KMS-11 (cell line): ENCODE data around the gene C1orf53.

Experiments
- H2AFZ ChIP-seq: fragments of 200-600 bp; sonication (generic); 2 replicates; pipeline ENCODE4 v1.6.1; 2016; ENCODE audit warnings: antibody characterized with exemption, mixed run types, low read depth
- H3K27ac ChIP-seq: fragments of 200-600 bp; sonication (generic); 2 replicates; pipeline ENCODE4 v1.6.1; 2016; ENCODE audit warnings: mild to moderate bottlenecking, mixed run types
- H3K27me3 ChIP-seq: fragments of 200-600 bp; sonication (generic); 2 replicates; pipeline ENCODE4 v1.6.1; 2017; ENCODE audit warnings: mild to moderate bottlenecking, low read depth, mixed run types, moderate library complexity; ENCODE audit not compliant: insufficient read depth
- H3K36me3 ChIP-seq: fragments of 200-600 bp; sonication (generic); 2 replicates; pipeline ENCODE4 v1.6.1; 2017; ENCODE audit warnings: mild to moderate bottlenecking, mixed run types; ENCODE audit not compliant: insufficient read depth
- H3K4me1 ChIP-seq: fragments of 200-600 bp; sonication (generic); 2 replicates; pipeline ENCODE4 v1.6.1; 2016; ENCODE audit warnings: mild to moderate bottlenecking, low read depth, mixed run types; ENCODE audit not compliant: poor library complexity, severe bottlenecking
- H3K4me2 ChIP-seq: fragments of 200-600 bp; sonication (generic); 2 replicates; pipeline ENCODE4 v1.7.0; 2016; ENCODE audit warnings: mild to moderate bottlenecking, mixed run types
- H3K4me3 ChIP-seq: fragments of 200-600 bp; sonication (generic); IDR thresholded peaks from 2 replicates; pipeline ENCODE4 v1.6.1; 2017; ENCODE audit warnings: low read depth, low read length, mixed read lengths; ENCODE audit not compliant: insufficient read depth
- H3K79me2 ChIP-seq: fragments of 200-600 bp; sonication (generic); 2 replicates; pipeline ENCODE4 v1.6.1; 2016; ENCODE audit warnings: low read depth, mixed run types; ENCODE audit not compliant: insufficient read depth
- H3K9ac ChIP-seq: fragments of 200-600 bp; sonication (generic); 2 replicates; pipeline ENCODE4 v1.6.1; 2016; ENCODE audit warnings: mild to moderate bottlenecking, mixed run types
- H4K20me1 ChIP-seq: fragments of 200-600 bp; sonication (generic); 2 replicates; pipeline ENCODE4 v1.6.1; 2016; ENCODE audit warnings: mild to moderate bottlenecking, mixed run types; ENCODE audit not compliant: insufficient read depth
- CTCF ChIP-seq: fragments of 200-600 bp; sonication (generic); conservative IDR thresholded peaks from 2 replicates; pipeline ENCODE4 v1.6.1; 2017; ENCODE audit warnings: low read depth, mild to moderate bottlenecking, antibody characterized with exemption, low read length, moderate library complexity, mixed read lengths

Gene C1orf53

GRCh38 chr1:197909384-197909783, 7.0 kb downstream of the C1orf53 start:
- Histone ChIP-seq H3K27ac (no peak overlapping the region), H4K20me1 (no peaks in the 10 kb centered on the region), H2AFZ (no peak overlapping the region), H3K4me2 (no peak overlapping the region), H3K4me1 (no peaks in the 10 kb centered on the region), H3K9ac (no peak overlapping the region), H3K4me3 (no peak overlapping the region), H3K27me3 (no peaks in the 10 kb centered on the region), H3K36me3 (no peaks in the 10 kb centered on the region), H3K79me2 (no peaks in the 10 kb centered on the region)
- TF ChIP-seq CTCF: no peak

DNA sequence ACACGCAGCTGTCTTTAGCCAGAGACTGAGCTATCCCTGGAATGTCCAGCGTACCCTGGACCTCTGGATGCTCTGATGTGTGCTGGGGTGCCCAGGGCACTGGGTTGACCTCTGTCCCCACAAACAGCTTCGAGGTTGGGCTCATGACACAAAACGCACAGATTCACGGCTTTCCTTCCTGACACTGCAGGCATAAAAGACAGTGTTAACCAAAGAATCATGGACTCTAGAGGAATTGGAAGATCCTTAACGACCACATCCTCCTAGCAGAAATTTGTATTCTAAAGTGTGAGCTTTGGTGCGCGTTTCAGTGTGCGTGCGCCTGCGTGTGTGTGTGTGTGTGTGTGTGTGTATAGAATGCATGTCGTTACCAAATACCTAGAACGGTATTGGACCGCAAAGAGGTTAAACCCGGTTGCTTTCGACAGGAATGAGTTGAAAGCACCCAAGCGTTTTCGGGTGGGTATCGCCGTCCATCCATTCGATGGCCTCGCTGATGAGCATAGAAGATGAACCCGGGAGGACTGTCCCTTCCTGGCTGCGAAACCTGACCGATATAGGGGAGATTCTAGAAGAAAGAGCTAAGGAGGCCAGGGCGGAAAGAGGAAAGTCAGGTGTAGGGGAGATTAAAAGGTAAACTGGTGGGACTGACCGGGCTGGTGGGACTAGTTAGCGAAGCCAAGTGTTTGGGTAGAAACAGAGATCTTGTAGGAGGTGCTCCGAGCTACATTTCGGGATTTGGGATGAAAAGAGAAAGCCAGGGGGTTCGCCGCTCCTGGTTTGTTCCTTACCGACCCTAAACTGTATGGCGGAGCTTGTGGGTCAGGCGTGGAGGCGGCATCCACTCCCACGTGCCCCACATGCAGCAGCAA, 7.9 kb downstream of the C1orf53 start:
- Histone ChIP-seq H2AFZ (no peak overlapping the region), H3K79me2 (no peaks in the 10 kb centered on the region), H3K4me2 (no peak overlapping the region), H3K36me3 (no peaks in the 10 kb centered on the region), H4K20me1 (no peaks in the 10 kb centered on the region), H3K27ac (no peak overlapping the region), H3K27me3 (peaks cover 6% of the 10 kb centered on the region; the same call in 1 of the 2 replicates), H3K9ac (no peak overlapping the region), H3K4me1 (no peaks in the 10 kb centered on the region), H3K4me3 (no peak overlapping the region)
- TF ChIP-seq CTCF: no peak

DNA sequence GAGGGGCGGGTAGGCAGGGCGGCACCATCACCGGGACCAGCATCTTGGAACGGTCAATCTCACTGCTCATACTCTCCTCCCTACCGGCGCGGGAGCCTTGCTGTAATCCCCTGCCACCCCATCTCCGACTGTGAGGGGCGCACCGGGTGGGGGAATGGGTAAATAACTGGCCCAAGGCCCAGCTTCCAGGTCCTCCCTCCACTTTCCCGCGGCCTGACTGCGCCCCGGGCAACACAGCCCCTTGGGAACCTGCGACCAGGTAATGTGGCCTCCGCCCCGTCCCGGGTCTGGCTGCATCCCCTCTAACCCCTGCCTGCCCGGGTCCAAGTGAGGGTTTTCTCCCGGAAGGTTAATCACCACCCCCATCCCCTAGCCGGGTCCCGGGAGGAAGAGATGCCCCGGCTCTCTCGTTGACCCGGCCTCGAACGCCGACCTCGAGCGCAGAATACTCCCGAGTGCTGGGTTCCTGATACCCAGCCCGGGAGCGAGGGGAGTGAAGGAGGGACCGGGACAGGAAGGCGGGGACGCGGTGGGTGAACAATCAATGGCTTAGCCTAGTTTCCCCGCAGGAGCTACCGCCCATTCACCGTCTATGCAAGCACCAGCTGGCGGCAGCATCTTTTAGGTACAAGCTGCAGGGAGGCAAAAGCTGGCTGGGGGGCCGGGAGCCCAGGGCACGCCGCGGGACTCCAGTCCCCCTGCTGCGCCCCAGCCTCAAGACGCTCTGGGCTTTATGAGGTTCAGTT, 8.9 kb downstream of the C1orf53 start:
- H3K4me1 ChIP-seq: no peaks in the 10 kb centered on the region
- no peak overlapping the region for H3K4me3 ChIP-seq
- peak overlapping the region; percentile 50 for H3K4me2 ChIP-seq
- H3K36me3 ChIP-seq: no peaks in the 10 kb centered on the region
- H4K20me1 ChIP-seq: no peaks in the 10 kb centered on the region
- no peak for TF ChIP-seq CTCF
- no peak overlapping the region for H3K27ac ChIP-seq
- peak overlapping the region; percentile 56 for H2AFZ ChIP-seq
- H3K27me3 ChIP-seq: peaks cover 8% of the 10 kb centered on the region; the same call in 1 of the 2 replicates
- no peak overlapping the region for H3K9ac ChIP-seq
- H3K79me2 ChIP-seq: no peaks in the 10 kb centered on the region

- no peaks in the 10 kb centered on the region for H4K20me1 ChIP-seq
Observed at GRCh38 chr1:197911857-197912696, 9.6 kb downstream of the C1orf53 start.

More at GRCh38 chr1:197911857-197912696, 9.6 kb downstream of the C1orf53 start:
- Histone ChIP-seq H3K27me3 (peaks cover 10% of the 10 kb centered on the region; the same call in 1 of the 2 replicates), H3K36me3 (no peaks in the 10 kb centered on the region), H3K4me1 (no peaks in the 10 kb centered on the region), H3K9ac (no peak overlapping the region), H2AFZ (peak overlapping the region; percentile 56), H3K4me2 (peak overlapping the region; percentile 50), H3K27ac (no peak overlapping the region), H3K4me3 (no peak overlapping the region), H3K79me2 (no peaks in the 10 kb centered on the region)
- TF ChIP-seq CTCF: no peak
